T47D (cell line): ENCODE data around the gene DYNLT4.
"Not testable (repeated sequence)": the region's sequence is repeated elsewhere in the genome, so short reads cannot be mapped to it uniquely, and the experiment has no call there.

Experiments used
- DNase-seq, 2 experiments: peaks; one replicate each; pipeline versions ENCODE4 v3.0.0 to v3.0.0-alpha.2; 2011 to 2012; ENCODE audit warnings: low read depth in 1 of 2, low spot score in 1 of 2
- JUND ChIP-seq: IDR thresholded peaks from 2 replicates; pipeline ENCODE4 v1.6.1; 2012; ENCODE audit warnings: low read depth
- in situ Hi-C: cut with HindIII; loops from 2 replicates; pipeline ENCODE4 v1.10.0; 2016; ENCODE audit warnings: low sequenced_read_pairs, low pct_unique_long_range_greater_than_20kb

DYNLT4 gene

DNA sequence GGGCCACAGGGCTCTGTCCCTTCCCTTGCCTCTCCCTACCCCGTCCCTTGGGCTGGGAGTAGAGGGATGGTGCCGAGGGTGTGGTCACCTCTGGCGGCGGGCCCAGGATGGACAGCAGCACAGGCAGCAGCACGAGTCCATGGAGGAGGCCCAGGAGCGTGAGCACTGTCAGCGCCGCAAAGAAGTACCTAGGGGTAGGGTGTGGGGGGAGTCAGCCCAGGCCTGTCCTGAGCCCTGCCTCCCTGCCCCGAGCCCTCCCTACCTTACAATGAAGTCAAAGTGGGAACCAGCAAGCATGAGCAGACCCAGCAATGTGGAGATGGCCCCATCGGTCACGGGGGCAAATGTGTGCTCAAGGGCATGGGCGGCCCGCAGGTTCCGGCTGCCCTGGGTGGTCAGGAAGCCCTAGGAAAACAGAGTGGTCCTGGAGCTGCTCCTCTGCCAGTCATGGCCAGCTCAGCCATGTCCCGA is 15.9 kb upstream of the DYNLT4 start:
- in situ Hi-C loops, result no loop called here
- no peak for DNase-seq
- no peak for TF ChIP-seq JUND

DNA sequence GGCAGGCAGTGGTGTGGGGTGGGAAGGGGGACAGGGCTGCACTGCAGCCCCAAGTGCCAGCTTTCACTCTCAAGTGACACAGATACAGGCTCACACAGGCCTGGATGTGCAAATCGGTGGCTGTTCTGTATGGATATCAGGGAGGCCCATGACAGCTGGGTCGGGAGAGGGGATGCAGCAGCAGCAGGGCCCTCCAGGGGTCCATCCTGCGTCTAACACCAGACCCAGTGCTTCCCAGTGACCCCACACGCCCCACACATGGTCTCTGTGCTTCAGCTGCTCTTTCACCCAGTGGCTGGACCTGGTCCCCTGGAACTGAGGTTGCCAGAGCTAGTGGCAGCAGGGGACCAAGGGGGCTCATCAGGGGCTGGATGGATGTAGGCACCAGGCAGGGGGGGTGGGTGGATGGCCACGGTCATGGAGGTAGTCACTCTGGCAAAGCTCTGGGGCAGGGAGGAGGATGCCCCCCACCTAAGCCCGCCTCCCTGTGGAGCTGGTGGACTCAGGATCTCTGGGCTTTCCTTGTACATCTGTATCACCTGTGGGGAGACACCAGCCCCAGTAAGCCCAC is 15.1 kb upstream of the DYNLT4 start:
- DNase-seq, result no peak
- TF ChIP-seq JUND, result no peak
- in situ Hi-C loops, result no loop called here

DNA sequence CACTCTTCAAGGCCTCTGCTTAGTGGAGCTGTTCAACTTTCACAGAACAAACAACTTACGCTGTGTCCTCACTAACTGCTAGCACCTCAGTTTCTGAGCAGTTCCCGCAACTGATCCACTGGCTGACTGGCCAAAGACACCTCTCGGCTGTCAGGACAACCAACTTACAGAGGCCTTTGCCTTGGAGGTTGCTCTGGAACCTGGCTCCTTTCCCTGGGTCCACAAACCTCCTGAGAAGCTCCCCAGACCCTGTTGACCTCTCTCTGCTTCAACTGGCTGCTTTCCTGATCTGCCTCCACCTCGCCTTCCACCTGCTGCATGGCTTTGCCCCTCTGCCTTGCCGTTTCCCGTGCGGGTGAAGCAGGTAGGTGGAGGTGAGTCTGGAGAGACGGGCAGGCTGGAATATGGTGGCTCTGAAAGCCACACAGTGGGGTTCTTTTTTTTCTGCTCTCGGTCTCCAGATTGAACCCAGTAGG is 14.1 kb upstream of the DYNLT4 start:
- no peak for TF ChIP-seq JUND
- DNase-seq, result no peak
- in situ Hi-C loops, result no loop called here

DNA sequence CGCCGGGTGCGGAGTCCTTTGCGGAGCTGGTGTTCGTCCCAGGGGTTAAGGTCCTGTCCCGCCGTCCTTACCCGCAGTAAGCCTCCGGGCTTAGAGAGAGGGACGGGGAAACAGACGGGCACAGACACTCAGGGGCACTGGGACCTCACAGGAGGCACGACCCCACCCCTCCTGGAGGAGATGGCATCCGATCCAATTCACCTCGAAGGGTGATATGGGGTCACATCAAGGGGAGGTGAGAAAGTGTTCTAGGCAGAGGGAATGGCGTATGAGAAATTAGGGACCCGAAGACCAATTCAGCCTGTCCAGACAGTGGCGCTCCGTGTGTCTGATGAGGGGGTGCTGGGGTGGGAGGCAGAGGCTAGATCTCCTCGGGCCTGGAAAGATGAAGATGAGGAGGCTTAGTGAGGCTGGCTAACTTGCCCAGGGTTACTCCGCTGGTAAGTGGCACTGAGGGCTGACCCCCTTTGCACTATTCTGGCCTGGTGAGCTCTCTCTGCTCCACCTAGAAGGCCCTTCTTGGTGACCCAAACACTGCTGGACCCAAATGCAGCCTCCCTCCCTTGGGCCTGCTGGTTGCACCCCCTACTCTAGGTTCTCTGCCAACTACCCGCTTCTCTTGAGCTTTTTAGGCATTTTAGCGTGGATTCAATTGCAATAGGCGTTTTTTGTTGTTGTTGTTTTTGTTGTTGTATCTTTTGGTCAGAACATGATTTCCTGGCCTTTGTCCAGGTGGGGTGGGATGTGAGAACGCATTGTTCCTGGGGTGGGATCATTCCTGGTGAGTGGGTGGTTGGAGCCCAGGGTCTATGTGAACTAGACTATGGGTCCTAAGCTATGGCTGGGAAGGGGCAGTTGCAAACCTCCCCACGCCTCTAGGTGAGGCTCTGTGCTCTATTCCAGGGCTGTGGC is 13.4 kb upstream of the DYNLT4 start:
- in situ Hi-C loops, result no loop called here
- no peak for DNase-seq
- no peak for TF ChIP-seq JUND

DNA sequence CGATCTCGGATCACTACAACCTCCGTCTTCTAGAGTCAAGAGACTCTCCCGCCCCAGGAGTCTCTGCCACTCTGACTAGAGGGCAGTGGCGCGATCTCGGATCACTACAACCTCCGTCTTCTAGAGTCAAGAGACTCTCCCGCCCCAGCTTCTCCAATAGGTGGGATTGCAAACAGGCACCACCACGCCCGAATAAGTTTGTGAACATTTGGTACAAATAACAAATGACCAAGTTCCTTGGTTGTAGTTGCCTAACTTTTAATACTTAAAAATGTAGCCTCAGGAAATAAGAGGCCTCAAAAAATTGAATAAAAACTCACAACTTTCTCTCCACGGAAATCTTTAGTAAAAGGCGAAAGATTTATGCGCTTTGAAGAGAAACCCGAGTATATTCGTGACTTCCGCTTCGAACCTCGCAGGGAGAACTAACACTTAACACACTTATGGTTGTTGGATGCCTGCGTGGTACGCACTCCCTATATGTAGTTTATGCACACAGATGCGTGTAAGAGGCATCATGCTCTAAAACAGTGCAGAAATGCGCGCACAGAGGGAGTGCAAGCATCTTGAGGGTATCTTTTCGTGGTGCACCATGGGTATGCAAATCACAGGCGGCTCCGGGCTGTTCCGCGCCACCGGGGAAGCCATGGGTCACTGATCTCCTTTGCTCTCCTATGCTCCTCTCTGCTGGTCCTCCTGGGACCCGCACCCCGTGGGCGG is 12.6 kb upstream of the DYNLT4 start:
- DNase-seq, result peak; percentile 62 to 93
- in situ Hi-C loops, result no loop called here

DNA sequence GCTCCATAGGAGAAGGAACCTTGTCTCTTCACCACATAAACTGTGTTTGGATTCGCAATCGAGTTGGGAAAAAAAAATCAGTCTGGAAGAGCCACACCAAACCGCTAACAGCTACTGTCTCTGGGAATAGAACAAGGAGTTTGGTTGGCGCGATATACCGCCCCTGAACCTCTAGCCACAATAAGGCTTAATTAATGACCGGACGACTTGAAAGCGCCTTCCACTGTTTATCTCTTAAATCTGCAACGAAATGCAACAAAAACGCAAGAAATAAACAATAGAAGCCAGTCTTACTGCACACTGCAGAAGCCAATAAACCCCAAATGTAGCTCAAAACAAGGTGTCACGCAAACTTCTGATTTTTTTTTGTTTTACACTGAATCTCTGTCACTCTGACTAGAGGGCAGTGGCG is 12.1 kb upstream of the DYNLT4 start:
- no peak for TF ChIP-seq JUND
- in situ Hi-C loops, result no loop called here
- DNase-seq, result no peak

More for the DNA sequence above, 12.6 kb upstream of the DYNLT4 start:
- TF ChIP-seq JUND, result no peak

DNA sequence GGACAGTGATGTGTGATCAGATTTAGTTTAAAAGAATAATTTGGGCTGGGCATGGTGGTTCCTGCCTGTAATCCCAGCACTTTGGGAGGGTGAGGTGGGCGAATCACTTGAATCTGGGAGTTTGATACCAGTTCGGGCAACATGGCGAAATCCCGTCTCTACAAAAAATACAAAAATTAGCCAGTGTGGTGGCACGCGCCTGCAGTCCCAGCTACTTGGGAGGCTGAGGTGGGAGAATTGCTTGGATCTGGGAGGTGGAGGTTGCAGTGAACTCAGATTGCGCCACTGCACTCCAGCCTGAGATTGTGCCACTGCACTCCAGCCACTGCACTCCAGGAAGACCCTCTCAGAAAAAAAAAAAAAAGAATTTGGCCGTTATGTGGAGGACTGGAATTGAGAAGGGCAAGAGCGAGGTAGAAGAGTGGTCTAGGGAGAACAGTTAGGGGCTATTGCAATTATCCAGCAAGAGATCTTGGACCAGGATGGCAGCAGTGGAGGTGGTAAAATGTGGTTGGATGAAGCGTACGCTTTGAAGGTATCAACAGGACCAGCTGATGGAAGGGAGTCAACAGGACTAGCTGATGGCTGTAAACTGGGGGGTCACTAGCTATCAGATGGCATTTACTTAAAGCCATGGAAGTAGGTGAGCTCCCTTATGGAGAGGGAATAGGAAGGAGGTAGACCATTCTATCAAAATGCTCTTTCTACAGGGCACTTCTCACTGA is 10.8 kb upstream of the DYNLT4 start:
- no peak for DNase-seq
- in situ Hi-C loops, result no loop called here
- no peak for TF ChIP-seq JUND

DNA sequence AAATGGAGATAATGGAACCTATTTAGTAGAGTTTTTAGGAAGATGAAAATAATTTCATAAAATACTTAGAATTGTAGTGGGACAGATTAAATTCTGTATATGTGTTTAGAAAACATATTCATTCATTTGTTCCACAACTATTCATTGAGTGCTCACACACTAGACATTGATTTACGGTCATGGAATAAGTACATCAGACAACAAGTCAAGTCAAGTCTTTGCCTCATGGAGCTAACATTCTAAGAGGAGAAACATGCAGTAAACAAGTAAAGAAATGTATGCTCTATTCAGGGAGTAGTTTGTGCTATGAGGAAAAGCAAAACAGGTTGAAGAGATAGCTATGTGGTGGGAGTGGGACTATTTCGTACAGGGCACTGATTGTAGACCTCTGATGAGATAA is 10.2 kb upstream of the DYNLT4 start:
- no peak for DNase-seq
- TF ChIP-seq JUND, result no peak
- in situ Hi-C loops, result no loop called here

DNA sequence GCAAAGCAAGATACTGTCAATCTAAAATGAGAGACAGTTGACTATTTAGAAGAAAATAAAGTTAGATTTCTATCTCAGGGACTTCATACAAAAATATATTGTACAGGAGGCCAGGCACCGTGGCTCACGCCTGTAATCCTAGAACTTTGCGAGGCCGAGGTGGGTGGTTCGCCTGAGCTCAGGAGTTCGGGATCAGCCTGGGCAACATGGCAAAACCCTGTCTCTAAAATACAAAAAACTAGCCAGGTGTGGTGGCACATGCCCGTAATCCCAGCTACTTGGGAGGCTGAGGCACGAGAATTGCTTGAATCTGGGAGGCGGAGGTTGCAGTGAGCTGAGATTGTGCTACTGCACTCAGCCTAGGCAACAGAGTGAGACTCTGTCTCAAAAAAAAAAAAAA is 8.8 kb upstream of the DYNLT4 start:
- DNase-seq, in situ Hi-C loops: not testable (repeated sequence)

DNA sequence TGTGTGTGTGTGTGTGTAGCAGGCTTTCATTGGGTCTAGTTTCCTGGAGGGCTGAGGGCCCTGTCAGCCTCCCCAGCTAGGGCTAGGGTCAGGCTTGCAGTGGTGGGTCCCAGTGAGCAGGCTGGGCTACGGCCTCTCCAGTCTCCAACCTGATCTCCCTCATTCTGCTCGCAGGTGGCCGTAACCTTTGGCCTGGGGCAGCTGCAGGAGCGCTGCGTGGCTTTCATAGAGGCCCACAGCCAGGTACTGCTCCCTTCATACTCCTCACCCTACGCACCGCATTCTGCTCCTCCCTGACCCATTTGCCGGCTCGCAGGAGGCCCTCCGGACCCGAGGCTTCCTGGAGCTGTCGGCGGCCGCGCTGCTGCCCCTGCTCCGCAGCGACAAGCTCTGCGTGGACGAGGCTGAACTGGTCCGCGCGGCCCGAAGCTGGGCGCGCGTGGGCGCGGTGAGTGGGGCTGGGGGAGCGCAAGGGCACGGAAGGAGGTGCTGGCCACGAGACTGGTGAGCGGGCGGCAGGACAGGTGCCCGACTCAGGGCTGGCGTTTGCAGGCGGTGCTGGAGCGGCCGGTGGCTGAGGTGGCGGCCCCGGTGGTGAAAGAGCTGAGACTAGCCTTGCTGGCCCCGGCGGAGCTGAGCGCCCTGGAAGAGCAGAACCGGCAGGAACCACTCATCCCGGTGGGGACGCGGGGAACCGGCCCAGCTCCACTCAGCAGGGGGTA is 5.8 kb upstream of the DYNLT4 start:
- in situ Hi-C loops, result no loop called here
- TF ChIP-seq JUND, result no peak
- DNase-seq, result no peak

DNA sequence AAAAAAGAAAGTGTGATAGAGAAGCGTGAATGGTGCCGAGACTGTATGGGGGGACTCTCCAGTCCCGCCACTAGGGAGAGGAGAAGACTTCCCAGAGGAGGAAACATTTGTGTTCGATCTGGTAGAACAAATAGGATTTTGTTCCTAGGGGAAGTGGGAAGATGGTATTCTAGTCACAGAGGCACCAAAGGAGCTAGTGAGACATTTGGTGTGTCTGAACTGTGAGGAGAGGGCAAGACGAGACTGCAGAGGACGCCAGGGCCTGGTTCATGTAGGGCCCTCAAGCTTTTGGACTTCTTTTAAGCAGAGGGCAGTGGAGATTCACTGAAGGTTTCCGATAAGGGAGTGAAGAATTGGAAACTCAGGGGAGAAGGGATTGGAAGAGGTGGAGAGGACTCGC is 4.1 kb upstream of the DYNLT4 start:
- in situ Hi-C loops, result no loop called here
- TF ChIP-seq JUND, result no peak
- no peak for DNase-seq

DNA sequence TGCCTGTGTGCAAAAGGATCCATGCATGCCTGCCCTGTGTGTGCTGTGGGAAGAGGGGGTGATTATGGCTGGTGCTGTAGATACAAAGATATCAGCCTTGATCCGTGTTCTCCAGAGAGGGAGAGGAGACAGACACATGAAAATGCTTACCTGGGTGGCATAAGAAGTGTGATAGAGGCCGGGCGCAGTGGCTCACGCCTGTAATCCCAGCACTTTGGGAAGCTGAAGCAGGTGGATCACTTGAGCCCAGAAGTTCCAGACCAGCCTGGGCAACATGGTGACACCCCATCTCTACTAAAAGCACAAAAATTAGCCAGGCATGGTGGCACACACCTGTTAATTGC is 3.6 kb upstream of the DYNLT4 start:
- in situ Hi-C loops, DNase-seq: not testable (repeated sequence)
